Mammary epithelial cell (primary cell): Measurements from ENCODE around the gene DMD.

Experiments
- CTCF ChIP-seq, 2 donors: IDR thresholded peaks in 1 of 2; conservative IDR thresholded peaks in 1 of 2; 2 replicates each; pipeline ENCODE4 v1.5.1; 2011 to 2012; ENCODE audit warnings: inconsistent platforms in 2 of 2, low read length in 2 of 2, mild to moderate bottlenecking in 2 of 2, control low read depth in 1 of 2, low read depth in 1 of 2; ENCODE audit not compliant: insufficient read depth in 1 of 2; ENCODE audit errors: extremely low read depth in 1 of 2
- EZH2 ChIP-seq: IDR thresholded peaks from 2 replicates; pipeline ENCODE4 v1.6.1; 2012; ENCODE audit warnings: low read length, inconsistent platforms, borderline replicate concordance

- no peak for TF ChIP-seq CTCF (conservative IDR thresholded peaks at IDR 0.05 in 1 of 2, IDR thresholded peaks at IDR 0.05 in 1 of 2; ENCODE audit: extremely low read depth in 1 of 2, insufficient read depth in 1 of 2, low read depth in 1 of 2, low read length in 2 of 2)
- TF ChIP-seq EZH2 = no peak
These were observed 672.8 kb downstream of the DMD start for GRCh38 chrX:32538554-32538953.
